ENCODE measurements around the gene CEP164.

CEP164 gene

DNA sequence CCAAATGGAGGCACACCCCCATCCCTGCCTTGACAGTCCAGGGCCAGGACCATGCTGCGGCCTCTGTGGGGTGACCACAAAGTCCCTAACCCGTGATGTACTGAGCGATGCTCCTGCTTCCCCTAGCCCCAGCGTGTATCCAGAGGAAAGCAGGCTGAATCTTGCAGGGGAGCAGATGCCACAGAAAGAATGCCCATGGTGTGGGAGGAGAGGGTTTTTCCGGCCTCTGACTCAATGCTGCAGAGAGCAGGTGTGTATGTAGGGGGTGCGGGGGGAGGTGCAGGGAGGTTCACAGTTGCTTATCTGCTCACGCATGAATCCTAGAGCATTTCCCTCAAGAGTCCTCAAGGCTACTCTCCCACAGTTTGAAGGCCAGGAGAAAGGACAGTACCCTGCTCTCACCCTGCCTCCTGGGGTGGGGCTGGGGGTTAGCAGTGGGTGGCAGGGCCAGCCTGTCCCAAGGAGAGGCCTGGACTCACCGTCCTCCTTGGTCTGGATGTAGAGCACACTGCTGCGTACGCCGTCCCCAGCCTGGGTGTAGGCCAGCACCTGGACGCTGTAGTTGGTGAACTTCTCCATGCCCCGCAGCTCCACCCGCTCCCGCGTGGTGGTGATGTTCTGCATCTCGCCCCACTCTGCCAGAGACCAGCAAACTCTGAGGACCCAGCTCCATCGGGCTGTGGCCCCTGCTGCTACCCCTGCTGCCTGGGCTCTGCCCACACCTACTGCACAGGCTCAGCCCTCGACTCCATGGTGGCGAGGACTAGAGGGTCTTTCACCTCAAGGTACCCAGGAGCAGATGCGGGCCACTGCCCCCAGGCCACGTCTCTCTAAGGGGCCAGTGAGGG, 130.8 kb downstream of the CEP164 start:
- Histone ChIP-seq H4K20me1 (ENCODE audit: insufficient read depth) (no peaks in the 10 kb centered on the region), H3K4me1 (ENCODE audit: low read depth, poor library complexity, severe bottlenecking) (no peaks in the 10 kb centered on the region), H3K9ac (no peak overlapping the region), H3K27me3 (ENCODE audit: insufficient read depth, low read depth) (no peaks in the 10 kb centered on the region), H3K36me3 (ENCODE audit: insufficient read depth) (no peaks in the 10 kb centered on the region), H3K4me3 (IDR thresholded peaks at IDR 0.05; ENCODE audit: insufficient read depth, low read depth, low read length) (no peak overlapping the region), H2AFZ (ENCODE audit: low read depth) (no peak overlapping the region), H3K4me2 (no peak overlapping the region), H3K79me2 (ENCODE audit: insufficient read depth, low read depth) (no peaks in the 10 kb centered on the region), H3K27ac (no peak overlapping the region)
- TF ChIP-seq CTCF (conservative IDR thresholded peaks at IDR 0.05; ENCODE audit: low read depth, low read length) = no peak

- Histone ChIP-seq H4K20me1 (ENCODE audit: insufficient read depth) (no peaks in the 10 kb centered on the region), H3K36me3 (ENCODE audit: insufficient read depth) (no peaks in the 10 kb centered on the region), H3K9ac (no peak overlapping the region), H3K27me3 (ENCODE audit: insufficient read depth, low read depth) (no peaks in the 10 kb centered on the region), H3K27ac (no peak overlapping the region), H3K4me3 (IDR thresholded peaks at IDR 0.05; ENCODE audit: insufficient read depth, low read depth, low read length) (no peak overlapping the region), H3K4me1 (ENCODE audit: low read depth, poor library complexity, severe bottlenecking) (no peaks in the 10 kb centered on the region), H3K4me2 (no peak overlapping the region), H2AFZ (ENCODE audit: low read depth) (no peak overlapping the region), H3K79me2 (ENCODE audit: insufficient read depth, low read depth) (no peaks in the 10 kb centered on the region)
- no peak for TF ChIP-seq CTCF (conservative IDR thresholded peaks at IDR 0.05; ENCODE audit: low read depth, low read length)
These were observed 131.7 kb downstream of the CEP164 start for GRCh38 chr11:117459123-117459978.

DNA sequence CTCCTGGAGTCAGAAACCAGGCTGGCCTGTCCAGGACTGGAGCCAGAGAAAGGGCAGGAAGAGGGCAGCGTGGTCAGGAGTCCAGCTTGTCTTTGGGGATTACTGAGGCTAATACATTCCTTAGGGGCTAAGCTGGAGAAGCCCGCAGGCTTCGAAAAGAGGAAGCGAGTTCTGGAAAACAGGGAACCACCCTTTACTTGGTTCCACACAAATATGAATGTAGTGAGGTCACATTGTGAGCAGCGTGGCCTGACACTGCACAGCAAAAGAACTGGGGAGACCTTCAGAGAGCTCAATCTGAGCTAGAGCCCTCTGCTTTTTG, 132.3 kb downstream of the CEP164 start:
- Histone ChIP-seq H3K4me3 (IDR thresholded peaks at IDR 0.05; ENCODE audit: insufficient read depth, low read depth, low read length) (no peak overlapping the region), H3K4me2 (no peak overlapping the region), H4K20me1 (ENCODE audit: insufficient read depth) (no peaks in the 10 kb centered on the region), H3K27ac (no peak overlapping the region), H3K9ac (no peak overlapping the region), H3K4me1 (ENCODE audit: low read depth, poor library complexity, severe bottlenecking) (no peaks in the 10 kb centered on the region), H3K36me3 (ENCODE audit: insufficient read depth) (no peaks in the 10 kb centered on the region), H3K27me3 (ENCODE audit: insufficient read depth, low read depth) (no peaks in the 10 kb centered on the region), H3K79me2 (ENCODE audit: insufficient read depth, low read depth) (no peaks in the 10 kb centered on the region), H2AFZ (ENCODE audit: low read depth) (no peak overlapping the region)
- no peak for TF ChIP-seq CTCF (conservative IDR thresholded peaks at IDR 0.05; ENCODE audit: low read depth, low read length)

DNA sequence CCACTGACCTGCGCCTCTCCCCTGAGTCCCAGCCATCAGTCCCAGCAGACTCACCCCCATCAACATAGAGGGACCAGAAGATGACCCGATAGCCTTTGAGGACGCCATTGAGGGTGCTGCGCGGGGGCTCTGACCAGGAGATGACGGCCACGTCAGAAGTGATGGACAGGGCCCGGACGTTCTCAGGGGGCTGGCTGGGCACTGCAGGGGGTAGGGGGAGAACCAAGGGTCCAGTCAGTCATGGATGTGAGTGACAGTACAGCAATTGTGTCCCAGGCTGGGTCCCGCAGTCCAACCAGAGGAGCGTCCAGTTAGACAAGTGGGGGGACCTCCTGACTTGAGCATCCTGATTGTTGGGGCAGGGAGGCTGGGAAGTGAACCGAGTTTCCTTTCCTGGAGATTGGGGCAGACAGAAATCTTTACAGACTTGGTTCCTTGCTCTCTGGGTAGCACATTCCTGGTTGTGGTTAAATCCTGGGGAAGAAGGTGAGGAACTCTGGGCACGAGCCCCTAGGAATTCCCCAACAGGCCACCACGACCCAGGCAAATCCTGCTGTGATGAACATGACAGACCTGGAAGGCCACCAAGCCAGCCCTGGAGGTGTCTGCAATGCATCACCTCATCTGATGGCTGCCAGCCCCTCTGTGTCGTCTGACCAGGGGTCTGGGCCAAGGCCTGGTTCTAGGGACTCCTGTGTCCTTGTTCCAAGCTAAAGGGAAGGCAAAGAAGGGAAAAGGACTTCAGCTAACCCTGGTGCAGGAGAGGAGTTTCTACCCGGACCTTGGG, 133.9 kb downstream of the CEP164 start:
- Histone ChIP-seq H3K79me2 (ENCODE audit: insufficient read depth, low read depth) (no peaks in the 10 kb centered on the region), H4K20me1 (ENCODE audit: insufficient read depth) (no peaks in the 10 kb centered on the region), H3K9ac (no peak overlapping the region), H3K4me1 (ENCODE audit: low read depth, poor library complexity, severe bottlenecking) (no peaks in the 10 kb centered on the region), H3K27ac (no peak overlapping the region), H3K4me3 (IDR thresholded peaks at IDR 0.05; ENCODE audit: insufficient read depth, low read depth, low read length) (no peak overlapping the region), H2AFZ (ENCODE audit: low read depth) (no peak overlapping the region), H3K36me3 (ENCODE audit: insufficient read depth) (no peaks in the 10 kb centered on the region), H3K4me2 (no peak overlapping the region), H3K27me3 (ENCODE audit: insufficient read depth, low read depth) (no peaks in the 10 kb centered on the region)
- no peak for TF ChIP-seq CTCF (conservative IDR thresholded peaks at IDR 0.05; ENCODE audit: low read depth, low read length)

Data from KMS-11 (cell line).